ENCODE results near the gene ITGA3.

ITGA3 gene

GRCh38 chr17:50055426-50056216, at the start of gene ITGA3:
Gene ITGA3, plus strand, starts transcription at chr17:50056110. Its CDS starts 330 bp downstream, at chr17:50056440.
- DNase-seq: peak; percentile 70 to 81

- no peak for DNase-seq
Measured at GRCh38 chr17:50009282-50009681, 46.6 kb upstream of the ITGA3 start.

GRCh38 chr17:50013079-50013478, 42.8 kb upstream of the ITGA3 start:
- no peak for DNase-seq

- no peak for DNase-seq
Measured at GRCh38 chr17:50014471-50015088, 41.3 kb upstream of the ITGA3 start.

DNA sequence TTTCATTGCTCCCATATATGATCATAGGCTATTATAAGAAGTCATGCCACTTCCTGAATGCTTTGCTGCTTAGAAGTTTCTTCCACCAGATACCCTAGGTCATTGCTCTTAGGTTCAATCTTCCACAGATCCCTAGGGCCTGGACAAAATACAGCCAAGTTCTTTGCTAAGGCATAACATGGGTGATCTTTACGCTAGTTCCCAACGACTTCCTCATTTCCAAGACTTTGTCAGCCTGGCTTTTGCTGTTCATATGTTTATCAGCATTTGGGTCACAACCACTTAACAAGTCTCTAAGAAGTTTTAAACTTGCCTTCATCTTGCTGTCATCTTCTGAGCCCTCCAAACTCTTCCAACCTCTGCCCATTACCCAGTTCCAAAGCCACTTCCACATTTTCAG, 40.8 kb upstream of the ITGA3 start:
- no peak for DNase-seq

- DNase-seq: no peak
Measured at GRCh38 chr17:50018909-50019308, 37.0 kb upstream of the ITGA3 start.

GRCh38 chr17:50020841-50021599, 34.9 kb upstream of the ITGA3 start:
- DNase-seq: no peak

- DNase-seq: no peak
Measured at GRCh38 chr17:50021681-50022370, 34.1 kb upstream of the ITGA3 start.

DNA sequence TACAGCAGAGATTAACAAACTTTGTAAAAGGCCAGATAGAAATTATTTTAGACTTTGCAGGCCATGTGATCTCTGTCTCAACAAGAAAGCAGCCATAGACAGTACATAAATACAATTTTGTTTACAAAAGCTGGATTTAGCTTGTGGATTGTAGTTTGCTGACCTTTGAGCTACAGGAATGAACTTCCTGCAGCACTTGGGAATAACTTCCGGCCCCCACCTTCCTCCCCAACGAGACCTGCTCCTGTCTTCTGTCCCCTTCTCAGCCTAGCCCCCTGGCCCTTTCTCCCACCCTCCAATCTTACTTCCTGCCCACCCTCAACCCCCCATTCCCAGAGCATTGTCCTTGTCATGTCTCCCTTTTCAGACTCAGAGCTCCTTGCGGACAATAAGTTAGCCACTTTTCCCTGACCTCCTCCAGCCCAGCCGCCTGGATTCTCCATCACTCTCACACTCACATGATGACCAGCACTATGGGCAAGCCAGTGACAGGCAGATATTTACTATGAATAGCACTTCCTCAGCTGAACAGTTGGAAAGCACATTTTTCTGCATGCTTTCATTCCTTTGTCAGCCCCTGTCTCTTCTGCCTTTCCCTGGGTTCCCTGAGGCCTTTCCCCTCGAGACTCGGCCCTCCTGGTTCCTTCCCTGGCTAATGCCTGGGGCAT, 33.3 kb upstream of the ITGA3 start:
- no peak for DNase-seq

DNA sequence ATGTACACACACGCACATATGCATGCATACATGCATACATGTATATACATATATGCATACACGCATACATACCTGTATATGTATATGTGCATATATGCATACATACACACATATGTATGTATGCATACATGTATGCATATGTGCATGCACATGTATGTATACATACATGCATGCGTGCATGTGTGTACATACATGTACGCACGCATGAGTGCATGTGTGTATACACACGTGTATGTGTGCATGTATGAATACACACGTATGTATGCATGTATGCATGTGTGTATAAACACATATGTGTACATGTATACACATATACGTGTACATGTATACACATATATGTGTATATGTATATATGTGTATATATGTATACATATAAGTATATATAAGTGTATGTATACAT, 32.4 kb upstream of the ITGA3 start:
- DNase-seq: no peak

DNA sequence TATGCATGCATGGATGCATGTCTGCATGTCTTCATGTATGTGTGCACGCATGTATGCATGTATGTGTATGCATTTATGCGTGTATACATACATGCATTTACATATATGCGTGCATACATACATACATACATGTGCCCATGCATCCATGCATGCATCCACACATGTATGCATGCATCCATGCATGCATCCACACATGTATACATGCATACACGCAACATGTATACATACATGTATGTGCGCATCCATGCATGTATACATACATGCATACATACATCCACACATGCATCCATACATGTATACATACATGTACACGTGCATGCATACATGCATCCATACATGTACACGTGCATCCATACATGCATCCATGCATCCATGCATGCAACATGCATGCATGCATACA, 31.1 kb upstream of the ITGA3 start:
- no peak for DNase-seq

GRCh38 chr17:50026046-50026675, 29.7 kb upstream of the ITGA3 start:
- DNase-seq: no peak

GRCh38 chr17:50026837-50027171, 29.1 kb upstream of the ITGA3 start:
- DNase-seq: peak; percentile 87 to 91

DNA sequence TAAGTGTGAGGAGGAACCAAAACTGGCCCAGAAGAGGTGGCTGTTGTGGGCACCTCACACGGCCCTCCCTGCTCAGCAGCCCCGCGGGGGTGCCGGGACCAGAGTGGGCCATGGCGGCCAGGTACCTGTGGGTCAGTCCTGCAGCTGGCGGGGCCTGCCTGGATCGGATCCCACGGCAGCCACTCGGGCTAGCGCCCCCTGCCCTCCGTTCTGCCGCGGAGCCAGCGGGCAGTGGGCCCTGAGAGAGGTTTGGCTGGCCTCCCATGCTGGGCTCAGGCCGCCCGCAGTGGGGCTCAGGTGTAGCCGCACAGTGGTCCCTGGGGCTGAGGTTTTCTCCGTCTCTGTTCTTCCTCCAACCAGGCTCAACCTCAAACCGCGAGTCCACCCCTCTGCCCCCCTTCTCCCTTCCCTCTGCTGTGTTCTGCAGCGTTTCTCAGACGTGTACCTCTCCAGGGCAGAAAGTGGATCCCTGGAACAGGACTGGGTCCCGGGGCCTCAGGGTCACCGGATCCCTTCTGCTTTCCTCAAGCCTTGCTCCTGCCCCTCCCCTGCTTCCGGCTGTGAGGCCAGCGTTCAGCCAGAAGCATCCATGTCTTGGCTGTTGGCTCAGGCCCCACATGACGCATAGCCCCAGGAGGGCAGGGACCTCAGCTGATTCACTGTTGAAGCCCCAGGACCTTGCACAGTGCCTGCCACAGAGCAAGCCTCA, 28.6 kb upstream of the ITGA3 start:
- no peak for DNase-seq

DNA sequence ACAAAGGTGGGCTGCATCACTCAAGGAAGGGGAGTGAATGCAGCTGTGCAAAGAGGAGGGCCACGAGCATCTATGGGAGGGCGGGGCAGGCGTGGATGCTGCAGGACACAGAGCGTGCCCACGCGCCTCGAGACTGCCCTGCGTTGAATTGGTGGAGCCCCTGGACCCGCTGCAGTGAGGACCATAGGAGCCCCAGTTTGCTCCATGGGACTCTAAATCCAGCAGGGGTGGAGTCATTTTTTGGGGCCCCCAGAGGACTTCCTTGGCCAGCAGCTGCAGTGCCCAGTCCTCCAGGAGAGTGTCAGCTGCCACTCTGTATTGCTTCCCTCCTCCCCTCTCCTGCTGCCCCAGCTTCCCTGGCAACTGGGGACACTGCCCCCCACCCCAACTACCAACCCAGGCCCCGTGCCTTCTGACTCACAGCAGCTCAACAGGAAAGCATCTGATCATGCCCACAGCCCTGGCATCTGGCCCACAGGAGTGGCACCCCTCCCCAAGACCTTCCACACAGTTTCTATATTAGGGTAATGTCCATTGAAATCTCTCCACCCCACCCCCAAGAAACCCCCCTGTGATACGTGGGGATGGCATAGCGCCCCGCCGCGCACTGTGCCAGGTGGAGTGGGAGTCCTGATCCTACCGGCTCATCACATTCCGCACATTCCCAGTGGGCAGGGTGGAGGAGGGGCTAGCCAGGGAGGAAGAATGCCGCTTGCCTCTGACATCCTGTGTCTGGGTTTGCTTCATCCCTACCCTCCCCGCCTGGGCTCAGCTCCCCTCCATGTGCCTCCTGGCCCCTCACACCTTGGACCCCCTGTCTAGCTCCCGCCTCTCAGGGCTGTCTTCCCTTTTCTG, 27.8 kb upstream of the ITGA3 start:
- no peak for DNase-seq

DNA sequence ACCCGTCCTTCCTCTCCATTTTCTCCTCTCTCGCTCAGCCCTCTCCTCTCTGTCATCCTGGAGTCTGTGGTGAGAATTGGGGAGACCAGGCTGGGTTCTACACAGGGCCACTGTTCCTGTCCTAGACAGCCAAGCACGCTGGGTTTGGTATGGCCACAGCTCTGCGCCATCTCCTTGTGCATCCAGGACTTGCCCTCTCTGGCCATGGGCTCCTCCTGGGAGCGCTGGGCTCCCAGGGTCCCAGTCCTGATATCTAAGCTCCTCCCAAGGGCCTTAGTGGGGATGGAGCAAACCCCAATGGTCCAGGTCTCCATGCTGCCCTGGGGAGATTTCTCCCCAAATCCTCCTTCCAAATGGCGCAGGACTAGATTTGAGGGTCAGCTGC, 27.2 kb upstream of the ITGA3 start:
- no peak for DNase-seq

DNA sequence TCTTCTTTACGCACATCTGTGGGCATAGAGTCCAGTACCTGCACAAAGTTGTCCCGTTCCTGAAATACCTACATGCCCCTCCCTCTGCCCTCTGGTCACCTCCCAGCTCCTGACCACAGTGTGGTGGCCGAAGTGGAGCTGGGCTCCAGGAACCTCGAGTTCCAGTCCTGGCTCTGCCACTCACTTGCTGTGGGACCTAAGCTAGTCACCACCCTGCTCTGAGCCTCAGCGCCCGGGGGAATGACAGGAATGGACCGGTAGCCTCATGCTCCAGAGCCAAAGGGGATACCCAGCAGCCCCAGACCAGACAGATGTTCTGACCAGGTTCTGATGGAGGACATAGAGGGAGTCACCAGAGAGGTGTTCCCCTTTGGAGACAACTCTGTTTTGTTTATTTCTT, 26.7 kb upstream of the ITGA3 start:
- no peak for DNase-seq

- DNase-seq: no peak
Measured at GRCh38 chr17:50033316-50033715, 22.6 kb upstream of the ITGA3 start.

GRCh38 chr17:50034498-50035364, 21.2 kb upstream of the ITGA3 start:
- DNase-seq: no peak

DNA sequence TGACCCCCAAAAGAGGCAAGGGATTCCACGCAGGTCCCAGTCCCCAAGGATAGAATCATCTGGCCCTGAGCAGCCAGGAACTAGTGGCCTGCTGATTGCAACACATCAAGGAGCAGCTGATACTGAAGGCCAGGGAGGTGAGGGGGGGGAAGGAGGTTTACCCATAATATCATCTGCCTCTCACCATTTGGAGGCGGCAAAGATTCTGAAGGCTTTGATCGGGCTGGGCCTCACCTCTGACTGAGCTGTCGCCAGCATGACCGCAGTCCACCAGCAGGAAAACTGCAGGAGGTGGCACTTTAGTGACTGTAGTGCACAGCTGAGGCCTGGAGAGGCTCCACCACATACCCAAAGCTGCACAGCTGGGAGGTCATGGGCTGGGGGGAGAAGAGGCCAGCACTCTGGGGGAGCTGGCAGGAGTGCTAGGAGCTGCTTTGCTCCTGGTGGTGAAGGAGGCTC, 20.5 kb upstream of the ITGA3 start:
- no peak for DNase-seq

All from activated CD4-positive, alpha-beta T cell treated with anti-CD3 and anti-CD28 coated beads, Interleukin-2, amount 50 U/mL, for 48 hours (primary cell).